GM12878 (cell line): ENCODE measurements around the gene BCLAF3. TPM values are rescaled to one million over a fixed set of nuclear protein-coding genes. Genes with fewer than 3 reads are reported as not detected.

Experiments
- HCFC1 ChIP-seq: fragments of 150-350 bp; IDR thresholded peaks from 2 replicates; pipeline ENCODE4 v1.6.1; 2014; ENCODE audit warnings: low read length
- NFYB ChIP-seq: IDR thresholded peaks from 2 replicates; pipeline ENCODE4 v1.6.1; 2011; ENCODE audit warnings: low read depth, mild to moderate bottlenecking, low read length, improper control_type of control experiment, moderate library complexity; ENCODE audit not compliant: insufficient read depth
- POLR2A ChIP-seq: IDR thresholded peaks from 2 replicates; pipeline ENCODE4 v1.6.1; 2011; ENCODE audit warnings: low read depth, mild to moderate bottlenecking, low read length
- TARDBP ChIP-seq: IDR thresholded peaks from 2 replicates; pipeline ENCODE4 v1.6.1; 2016; ENCODE audit warnings: borderline replicate concordance
- polyA plus RNA-seq, 11 experiments: library from polyadenylated mRNA; depleted of rRNA in 4 of 11; unstranded in 6 of 11; stranded (reverse) in 5 of 11; fragments of >200 nt; fragmentation: Nextera tagmentation in 4 of 11; fragmentation: Illumina TruSeq in 1 of 11; extraction: Ambion mirVana in 4 of 11; extraction: Trizol in 1 of 11; gene quantifications; 1 replicate in 1 of 11; 2 replicates in 10 of 11; pipeline versions ENCODE4 v1.2.1 to v1.2.3, GENCODE V29; 2011 to 2016; ENCODE audit warnings: inconsistent platforms in 2 of 11, missing spikeins in 2 of 11, low read depth in 1 of 11
- total RNA-seq, 4 experiments: library from RNA; depleted of rRNA in 3 of 4; stranded (reverse); fragments of >200 nt in 3 of 4; fragmentation: Illumina TruSeq in 1 of 4; extraction: Trizol in 1 of 4; gene quantifications; 2 replicates each; pipeline versions ENCODE4 v1.2.1 to v1.2.3, GENCODE V29; 2013 to 2021
- TF ChIP-seq, protein P1 (sequence below): fragments of 450-650 bp; IDR thresholded peaks from 2 replicates; pipeline ENCODE4 v1.6.1; 2017; ENCODE audit warnings: borderline replicate concordance
- TF ChIP-seq, protein P2 (sequence below): IDR thresholded peaks from 2 replicates; pipeline ENCODE4 v1.6.1; 2012; ENCODE audit warnings: low read depth, low read length, improper control_type of control experiment
- TF ChIP-seq, protein P3 (sequence below): fragments of 450-650 bp; IDR thresholded peaks from 2 replicates; pipeline ENCODE4 v1.6.1; 2017; ENCODE audit warnings: mild to moderate bottlenecking, low read depth, inconsistent platforms; ENCODE audit not compliant: poor library complexity, severe bottlenecking

BCLAF3 gene
- total and polyA plus RNA-seq, 10 of the 15 experiments (the other 5 are each of a cell fraction or from before 2014, with no cell fraction given), result 0.74 to 4.4 (median 2.6) TPM

DNA sequence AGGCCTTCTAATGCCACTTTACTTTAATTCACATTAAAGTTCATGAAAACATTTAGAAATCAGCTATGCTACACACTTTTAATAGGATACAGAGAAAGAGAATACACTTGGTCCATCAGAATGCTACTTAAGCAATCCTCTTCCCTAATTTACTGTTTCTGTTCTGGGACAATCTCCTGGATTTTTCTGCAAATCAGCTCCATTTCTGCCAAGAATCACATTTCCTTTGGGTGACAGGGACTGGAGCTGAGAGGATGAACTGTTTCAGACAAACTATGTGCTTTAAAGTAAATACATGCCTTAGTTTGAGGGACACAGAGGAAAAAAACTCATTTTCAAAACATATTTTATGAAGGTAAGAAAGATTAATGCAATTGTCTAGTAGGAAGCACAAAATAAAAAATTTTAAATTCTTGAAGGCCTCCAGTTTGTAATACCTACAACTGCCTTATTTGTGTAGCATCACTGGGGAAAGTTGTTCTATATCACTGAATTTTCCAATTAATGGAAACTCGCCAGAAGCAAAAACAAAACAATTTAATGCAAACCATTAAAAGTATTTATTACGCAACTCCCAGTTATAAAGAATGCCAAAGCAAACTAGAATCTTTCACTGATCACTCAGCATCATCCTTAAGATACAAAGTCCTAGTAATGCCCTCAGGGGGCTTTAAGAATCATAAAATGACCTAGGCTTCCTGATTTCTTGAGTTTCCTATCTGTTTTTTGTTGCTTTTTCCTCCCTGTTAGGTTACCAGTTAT is 36.3 kb downstream of the BCLAF3 start (continued):
- TF ChIP-seq, protein P1, sequence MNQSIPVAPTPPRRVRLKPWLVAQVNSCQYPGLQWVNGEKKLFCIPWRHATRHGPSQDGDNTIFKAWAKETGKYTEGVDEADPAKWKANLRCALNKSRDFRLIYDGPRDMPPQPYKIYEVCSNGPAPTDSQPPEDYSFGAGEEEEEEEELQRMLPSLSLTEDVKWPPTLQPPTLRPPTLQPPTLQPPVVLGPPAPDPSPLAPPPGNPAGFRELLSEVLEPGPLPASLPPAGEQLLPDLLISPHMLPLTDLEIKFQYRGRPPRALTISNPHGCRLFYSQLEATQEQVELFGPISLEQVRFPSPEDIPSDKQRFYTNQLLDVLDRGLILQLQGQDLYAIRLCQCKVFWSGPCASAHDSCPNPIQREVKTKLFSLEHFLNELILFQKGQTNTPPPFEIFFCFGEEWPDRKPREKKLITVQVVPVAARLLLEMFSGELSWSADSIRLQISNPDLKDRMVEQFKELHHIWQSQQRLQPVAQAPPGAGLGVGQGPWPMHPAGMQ, result no peak
- TF ChIP-seq TARDBP, result no peak
- no peak for TF ChIP-seq NFYB
- no peak for TF ChIP-seq HCFC1
- TF ChIP-seq POLR2A, result no peak
- TF ChIP-seq, protein P2, sequence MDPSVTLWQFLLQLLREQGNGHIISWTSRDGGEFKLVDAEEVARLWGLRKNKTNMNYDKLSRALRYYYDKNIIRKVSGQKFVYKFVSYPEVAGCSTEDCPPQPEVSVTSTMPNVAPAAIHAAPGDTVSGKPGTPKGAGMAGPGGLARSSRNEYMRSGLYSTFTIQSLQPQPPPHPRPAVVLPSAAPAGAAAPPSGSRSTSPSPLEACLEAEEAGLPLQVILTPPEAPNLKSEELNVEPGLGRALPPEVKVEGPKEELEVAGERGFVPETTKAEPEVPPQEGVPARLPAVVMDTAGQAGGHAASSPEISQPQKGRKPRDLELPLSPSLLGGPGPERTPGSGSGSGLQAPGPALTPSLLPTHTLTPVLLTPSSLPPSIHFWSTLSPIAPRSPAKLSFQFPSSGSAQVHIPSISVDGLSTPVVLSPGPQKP, result no peak
- TF ChIP-seq, protein P3, sequence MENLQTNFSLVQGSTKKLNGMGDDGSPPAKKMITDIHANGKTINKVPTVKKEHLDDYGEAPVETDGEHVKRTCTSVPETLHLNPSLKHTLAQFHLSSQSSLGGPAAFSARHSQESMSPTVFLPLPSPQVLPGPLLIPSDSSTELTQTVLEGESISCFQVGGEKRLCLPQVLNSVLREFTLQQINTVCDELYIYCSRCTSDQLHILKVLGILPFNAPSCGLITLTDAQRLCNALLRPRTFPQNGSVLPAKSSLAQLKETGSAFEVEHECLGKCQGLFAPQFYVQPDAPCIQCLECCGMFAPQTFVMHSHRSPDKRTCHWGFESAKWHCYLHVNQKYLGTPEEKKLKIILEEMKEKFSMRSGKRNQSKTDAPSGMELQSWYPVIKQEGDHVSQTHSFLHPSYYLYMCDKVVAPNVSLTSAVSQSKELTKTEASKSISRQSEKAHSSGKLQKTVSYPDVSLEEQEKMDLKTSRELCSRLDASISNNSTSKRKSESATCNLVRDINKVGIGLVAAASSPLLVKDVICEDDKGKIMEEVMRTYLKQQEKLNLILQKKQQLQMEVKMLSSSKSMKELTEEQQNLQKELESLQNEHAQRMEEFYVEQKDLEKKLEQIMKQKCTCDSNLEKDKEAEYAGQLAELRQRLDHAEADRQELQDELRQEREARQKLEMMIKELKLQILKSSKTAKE, result no peak
